ENCODE results near the gene SULT1A2.
"Not testable (repeated sequence)": the region's sequence is repeated elsewhere in the genome, so short reads cannot be mapped to it uniquely, and the experiment has no call there.

SULT1A2 gene

GRCh38 chr16:28609631-28610594, 13.1 kb upstream of the SULT1A2 start, which contains the start of gene SULT1A1:
SULT1A1 (minus strand) TSS chr16:28610044; CDS start chr16:28608855, 1,189 bp downstream.
- DNase-seq (ENCODE audit: low read depth in 1 of 2, low spot score in 1 of 2) = no peak

GRCh38 chr16:28608867-28609596, 12.2 kb upstream of the SULT1A2 start:
- DNase-seq (ENCODE audit: low read depth in 1 of 2, low spot score in 1 of 2) = not testable (repeated sequence)

GRCh38 chr16:28608496-28608808, 11.6 kb upstream of the SULT1A2 start:
- DNase-seq (ENCODE audit: low read depth in 1 of 2, low spot score in 1 of 2) = not testable (repeated sequence)

- not testable (repeated sequence) for DNase-seq (ENCODE audit: low read depth in 1 of 2, low spot score in 1 of 2)
Measured at GRCh38 chr16:28607681-28608495, 11.0 kb upstream of the SULT1A2 start.

GRCh38 chr16:28607116-28607623, 10.3 kb upstream of the SULT1A2 start:
- DNase-seq (ENCODE audit: low read depth in 1 of 2, low spot score in 1 of 2) = no peak

GRCh38 chr16:28606291-28607115, 9.7 kb upstream of the SULT1A2 start:
- no peak for DNase-seq (ENCODE audit: low read depth in 1 of 2, low spot score in 1 of 2)

GRCh38 chr16:28604186-28604565, 7.3 kb upstream of the SULT1A2 start:
- DNase-seq (ENCODE audit: low read depth in 1 of 2, low spot score in 1 of 2) = no peak

- no peak for DNase-seq (ENCODE audit: low read depth in 1 of 2, low spot score in 1 of 2)
Measured at GRCh38 chr16:28603381-28604185, 6.7 kb upstream of the SULT1A2 start.

GRCh38 chr16:28602529-28602928, 5.7 kb upstream of the SULT1A2 start:
- DNase-seq (ENCODE audit: low read depth in 1 of 2, low spot score in 1 of 2) = no peak

GRCh38 chr16:28602062-28602461, 5.2 kb upstream of the SULT1A2 start:
- DNase-seq (ENCODE audit: low read depth in 1 of 2, low spot score in 1 of 2) = not testable (repeated sequence)

- not testable (repeated sequence) for DNase-seq (ENCODE audit: low read depth in 1 of 2, low spot score in 1 of 2)
Measured at GRCh38 chr16:28601589-28601988, 4.7 kb upstream of the SULT1A2 start.

- DNase-seq (ENCODE audit: low read depth in 1 of 2, low spot score in 1 of 2) = not testable (repeated sequence)
Measured at GRCh38 chr16:28600965-28601364, 4.1 kb upstream of the SULT1A2 start.

- not testable (repeated sequence) for DNase-seq (ENCODE audit: low read depth in 1 of 2, low spot score in 1 of 2)
Measured at GRCh38 chr16:28599377-28600285, 2.8 kb upstream of the SULT1A2 start.

GRCh38 chr16:28597692-28598261, 927 bp upstream of the SULT1A2 start:
- DNase-seq (ENCODE audit: low read depth in 1 of 2, low spot score in 1 of 2) = no peak

GRCh38 chr16:28596115-28596630, 677 bp downstream of the SULT1A2 start:
- DNase-seq (ENCODE audit: low read depth in 1 of 2, low spot score in 1 of 2) = no peak

- not testable (repeated sequence) for DNase-seq (ENCODE audit: low read depth in 1 of 2, low spot score in 1 of 2)
Measured at GRCh38 chr16:28595451-28595850, 1.4 kb downstream of the SULT1A2 start.

GRCh38 chr16:28592979-28593553, 3.8 kb downstream of the SULT1A2 start:
- DNase-seq (ENCODE audit: low read depth in 1 of 2, low spot score in 1 of 2) = no peak

Measured in activated T-helper 1 cell treated with anti-CD3 and anti-CD28 coated beads, Interleukin-2, amount 50 U/mL, for 16 hours (primary cell).